ENCODE data around the gene SSH2. TPM values are rescaled to one million over a fixed set of nuclear protein-coding genes. Genes with fewer than 3 reads are reported as not detected.
A peak's percentile ranks its signal among the peaks of the same experiment; 100 is the strongest.

SSH2 gene
- total RNA-seq, 1 experiment from 2014 or later: 14.6 TPM

DNA sequence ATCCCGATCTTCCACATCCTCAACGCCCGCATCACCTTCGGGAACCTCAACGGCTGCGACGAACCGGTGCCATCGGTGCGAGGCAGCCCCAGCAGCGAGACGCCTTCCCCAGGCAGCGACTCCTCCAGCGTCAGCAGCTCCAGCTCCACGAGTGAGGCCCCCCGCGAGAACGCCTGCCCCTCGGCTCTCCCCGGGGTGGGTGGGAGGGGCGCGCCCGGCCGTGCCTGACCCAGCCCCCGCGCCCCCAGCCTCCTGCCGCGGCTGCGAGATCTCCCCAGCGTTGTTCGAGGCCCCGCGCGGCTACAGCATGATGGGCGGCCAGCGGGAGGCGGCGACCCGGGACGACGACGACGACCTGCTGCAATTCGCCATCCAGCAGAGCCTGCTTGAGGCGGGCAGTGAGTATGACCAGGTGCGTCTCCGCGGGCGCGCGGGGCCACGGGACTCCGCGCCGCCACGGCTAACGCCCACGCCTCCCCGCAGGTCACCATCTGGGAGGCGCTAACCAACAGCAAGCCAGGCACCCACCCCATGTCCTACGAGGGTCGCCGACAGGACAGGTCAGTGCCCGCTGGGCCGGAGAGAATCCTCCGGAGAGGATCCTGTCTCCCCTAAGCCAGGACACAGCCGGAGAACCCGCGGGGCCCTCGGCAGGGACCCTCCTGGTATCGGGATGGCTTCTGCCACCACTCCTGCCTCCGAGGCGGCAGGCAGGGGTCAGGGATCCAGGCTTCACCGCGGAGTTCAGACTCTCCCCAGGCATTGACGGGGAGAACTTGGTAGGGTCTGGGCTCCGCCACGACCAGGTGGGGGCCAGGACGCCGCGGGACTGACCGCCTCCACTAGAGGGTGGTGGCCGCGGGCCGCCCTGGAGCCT lies 317.4 kb downstream of the SSH2 start:
- H4K91ac ChIP-seq (ENCODE audit: insufficient read length, low read depth, low read length): no peak overlapping the region
- no peak overlapping the region for H3K4me2 ChIP-seq (ENCODE audit: insufficient read depth, insufficient read length, low read length)
- H3K9me3 ChIP-seq (ENCODE audit: control insufficient read depth, low read depth, low read length): no peaks in the 10 kb centered on the region
- H4K20me1 ChIP-seq (ENCODE audit: control insufficient read depth, insufficient read depth, insufficient read length): no peaks in the 10 kb centered on the region
- H4K5ac ChIP-seq (ENCODE audit: insufficient read length, low read depth, low read length): no peak overlapping the region
- H3K56ac ChIP-seq (ENCODE audit: insufficient read length, low read depth, low read length): no peak overlapping the region
- no peak overlapping the region for H3K9ac ChIP-seq (ENCODE audit: extremely low read depth, insufficient read length, low read length)
- H3K27ac Mint-ChIP-seq: no peak overlapping the region
- H3K18ac ChIP-seq (ENCODE audit: insufficient read length, low read depth, low read length): no peak overlapping the region
- H3K4ac ChIP-seq (ENCODE audit: low read depth, low read length): no peak overlapping the region
- no peaks in the 10 kb centered on the region for H3K9me3 Mint-ChIP-seq
- no peak overlapping the region for H3K4me3 Mint-ChIP-seq
- no peak overlapping the region for H3K23ac ChIP-seq (ENCODE audit: insufficient read length, low read depth, low read length)
- no peak overlapping the region for H2BK5ac ChIP-seq (ENCODE audit: insufficient read length, low read length)
- no peak overlapping the region for H3K14ac ChIP-seq (ENCODE audit: insufficient read depth, low read length)
- H2BK20ac ChIP-seq (ENCODE audit: low read depth, low read length, poor library complexity, severe bottlenecking): no peak overlapping the region
- no peak overlapping the region for H2AFZ ChIP-seq (ENCODE audit: low read length)
- TF ChIP-seq, protein P1, sequence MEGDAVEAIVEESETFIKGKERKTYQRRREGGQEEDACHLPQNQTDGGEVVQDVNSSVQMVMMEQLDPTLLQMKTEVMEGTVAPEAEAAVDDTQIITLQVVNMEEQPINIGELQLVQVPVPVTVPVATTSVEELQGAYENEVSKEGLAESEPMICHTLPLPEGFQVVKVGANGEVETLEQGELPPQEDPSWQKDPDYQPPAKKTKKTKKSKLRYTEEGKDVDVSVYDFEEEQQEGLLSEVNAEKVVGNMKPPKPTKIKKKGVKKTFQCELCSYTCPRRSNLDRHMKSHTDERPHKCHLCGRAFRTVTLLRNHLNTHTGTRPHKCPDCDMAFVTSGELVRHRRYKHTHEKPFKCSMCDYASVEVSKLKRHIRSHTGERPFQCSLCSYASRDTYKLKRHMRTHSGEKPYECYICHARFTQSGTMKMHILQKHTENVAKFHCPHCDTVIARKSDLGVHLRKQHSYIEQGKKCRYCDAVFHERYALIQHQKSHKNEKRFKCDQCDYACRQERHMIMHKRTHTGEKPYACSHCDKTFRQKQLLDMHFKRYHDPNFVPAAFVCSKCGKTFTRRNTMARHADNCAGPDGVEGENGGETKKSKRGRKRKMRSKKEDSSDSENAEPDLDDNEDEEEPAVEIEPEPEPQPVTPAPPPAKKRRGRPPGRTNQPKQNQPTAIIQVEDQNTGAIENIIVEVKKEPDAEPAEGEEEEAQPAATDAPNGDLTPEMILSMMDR (conservative IDR thresholded peaks at IDR 0.05): no peak
- H2AK5ac ChIP-seq (ENCODE audit: insufficient read length, low read length): no peak overlapping the region
- H3K27ac ChIP-seq (ENCODE audit: insufficient read length, low read depth, low read length): no peak overlapping the region
- peak; percentile 55 for DNase-seq
- peaks cover 11% of the 10 kb centered on the region for H3K27me3 ChIP-seq (ENCODE audit: insufficient read depth, low read length)
- peaks cover 52% of the 10 kb centered on the region for H3K27me3 Mint-ChIP-seq (ENCODE audit: low read depth)
- WGBS (ENCODE audit: extremely low coverage, insufficient read length, low lambda C conversion rate): no CpG with 5 or more reads among the region's 85 CpGs
- no peak overlapping the region for H3T11ph ChIP-seq (ENCODE audit: low read length)
- H3K23me2 ChIP-seq (ENCODE audit: insufficient read length, low read depth, low read length, poor library complexity, severe bottlenecking): peaks cover 9% of the 10 kb centered on the region
- H3K36me3 Mint-ChIP-seq (ENCODE audit: insufficient read depth in 1 of 3, low read depth in 3 of 3): peaks cover 2 to 10% (median 8%) of the 10 kb centered on the region in 3 experiments; a peak in 4 of 7 replicates
- H3K4me1 Mint-ChIP-seq: peaks cover 18 to 38% of the 10 kb centered on the region in 2 experiments
- no peak overlapping the region for H2BK15ac ChIP-seq (ENCODE audit: low read depth, low read length)
- no peak overlapping the region for H2BK12ac ChIP-seq (ENCODE audit: insufficient read length, low read depth, low read length)
- H2BK120ac ChIP-seq (ENCODE audit: low read depth, low read length, poor library complexity, severe bottlenecking): no peak overlapping the region
- H3K79me2 ChIP-seq (ENCODE audit: insufficient read depth, low read length): no peaks in the 10 kb centered on the region
- no peak overlapping the region for H4K8ac ChIP-seq (replicated peaks; ENCODE audit: insufficient read length, low read depth, low read length)
- no peaks in the 10 kb centered on the region for H3K79me1 ChIP-seq (ENCODE audit: insufficient read depth, low read depth, low read length, poor library complexity, severe bottlenecking)
- no peaks in the 10 kb centered on the region; the same call in 1 of the 2 replicates for H3K4me1 ChIP-seq (ENCODE audit: insufficient read depth, low read length)

All from H9 (cell line).